HepG2 (cell line): ENCODE data around the gene BCL2L2. TPM values are rescaled to one million over a fixed set of nuclear protein-coding genes. Genes with fewer than 3 reads are reported as not detected.
A peak's percentile ranks its signal among the peaks of the same experiment; 100 is the strongest.

Source experiments
- BATF2 ChIP-seq: sonication (generic); formaldehyde crosslinking; IDR thresholded peaks from 2 replicates; pipeline ENCODE4 v1.8.0; 2022; ENCODE audit warnings: mild to moderate bottlenecking, missing genetic modification reagents, moderate library complexity
- BCL3 ChIP-seq: sonication (generic); formaldehyde crosslinking; IDR thresholded peaks from 2 replicates; pipeline ENCODE4 v1.5.1; 2020; ENCODE audit warnings: mild to moderate bottlenecking, missing genetic modification reagents, moderate library complexity
- E2F2 ChIP-seq: sonication (generic); formaldehyde crosslinking; IDR thresholded peaks from 2 replicates; pipeline ENCODE4 v1.4.0; 2020; ENCODE audit warnings: missing genetic modification reagents, borderline replicate concordance
- GABPB1 ChIP-seq: IDR thresholded peaks from 2 replicates; pipeline ENCODE4 v1.6.1; 2016; ENCODE audit warnings: mild to moderate bottlenecking, missing genetic modification reagents, moderate library complexity, missing compliant biosample characterization
- HBP1 ChIP-seq: IDR thresholded peaks from 2 replicates; pipeline ENCODE4 v1.6.1; 2016; ENCODE audit warnings: low read depth, control low read depth
- HMGXB4 ChIP-seq, 2 experiments: sonication (generic) in 1 of 2; formaldehyde crosslinking in 1 of 2; IDR thresholded peaks; 2 replicates each; pipeline versions ENCODE4 v1.4.0 to v1.6.1; 2018 to 2020; ENCODE audit warnings: missing genetic modification reagents in 2 of 2, borderline replicate concordance in 1 of 2, low read depth in 1 of 2, mild to moderate bottlenecking in 1 of 2, missing biosample characterization in 1 of 2
- MED1 ChIP-seq: sonication (generic); formaldehyde crosslinking; IDR thresholded peaks from 2 replicates; pipeline ENCODE4 v1.4.0; 2020; ENCODE audit warnings: missing genetic modification reagents
- ONECUT2 ChIP-seq: sonication (generic); formaldehyde crosslinking; IDR thresholded peaks from 2 replicates; pipeline ENCODE4 v1.4.0; 2020; ENCODE audit warnings: missing genetic modification reagents
- ZKSCAN5 ChIP-seq: sonication (generic); formaldehyde crosslinking; IDR thresholded peaks from 2 replicates; pipeline ENCODE4 v1.5.1; 2020; ENCODE audit warnings: mild to moderate bottlenecking, missing genetic modification reagents
- ZNF282 ChIP-seq: fragments of 450-650 bp; IDR thresholded peaks from 2 replicates; pipeline ENCODE4 v1.6.1; 2018; ENCODE audit not compliant: partially characterized antibody
- ZNF574 ChIP-seq: sonication (generic); formaldehyde crosslinking; IDR thresholded peaks from 2 replicates; pipeline ENCODE4 v1.4.0; 2020; ENCODE audit warnings: missing genetic modification reagents
- ZNF703 ChIP-seq: sonication (generic); formaldehyde crosslinking; IDR thresholded peaks from 2 replicates; pipeline ENCODE4 v1.5.1; 2020; ENCODE audit warnings: missing genetic modification reagents, mild to moderate bottlenecking, moderate library complexity, borderline replicate concordance
- ZNF800 ChIP-seq: sonication (generic); formaldehyde crosslinking; IDR thresholded peaks from 2 replicates; pipeline ENCODE4 v1.4.0; 2020; ENCODE audit warnings: missing genetic modification reagents
- polyA plus RNA-seq, 8 experiments: library from polyadenylated mRNA; depleted of rRNA in 3 of 8; stranded (reverse) in 7 of 8; unstranded in 1 of 8; fragments of >200 nt; fragmentation: Illumina TruSeq in 4 of 8; extraction: Trizol in 4 of 8; gene quantifications; 2 replicates each; pipeline versions ENCODE4 v1.2.1 to v1.2.3, GENCODE V29; 2011 to 2016; ENCODE audit warnings: low read depth in 4 of 8, missing spikeins in 1 of 8, mixed read lengths in 1 of 8; ENCODE audit not compliant: insufficient read depth in 1 of 8
- total RNA-seq, 5 experiments: library from RNA; depleted of rRNA; stranded (reverse); fragments of >200 nt; fragmentation: Illumina TruSeq; extraction: Trizol; gene quantifications; 2 replicates each; pipeline ENCODE4 v1.2.3, GENCODE V29; 2016; ENCODE audit warnings: low read depth in 1 of 5

Gene BCL2L2
- total and polyA plus RNA-seq, 2 of the 13 experiments (the other 11 are each of a cell fraction or from before 2014, with no cell fraction given): 28.1 to 49.8 TPM

GRCh38 chr14:23301288-23301968 is 5.2 kb upstream of the BCL2L2 start (continued):
- peak; percentile 91 for TF ChIP-seq ZNF574 (CRISPR knock-in tag)
- no peak for TF ChIP-seq E2F2 (CRISPR knock-in tag)
- TF ChIP-seq ZKSCAN5 (CRISPR knock-in tag): 0 out of 2 replicates have a peak, but pooled peaks have one; percentile 58
- TF ChIP-seq BCL3 (CRISPR knock-in tag): no peak; the same call in 1 of the 2 replicates
- peak; percentile 94 to 100 for TF ChIP-seq HMGXB4 (CRISPR knock-in tag; IDR thresholded peaks at IDR 0.05; ENCODE audit: borderline replicate concordance in 1 of 2, low read depth in 1 of 2)
- TF ChIP-seq ZNF703 (CRISPR knock-in tag): no peak
- no peak; the same call in 1 of the 2 replicates for TF ChIP-seq ZNF800 (CRISPR knock-in tag)
- TF ChIP-seq ZNF282: no peak
- TF ChIP-seq BATF2 (CRISPR knock-in tag): no peak
- TF ChIP-seq MED1: peak; percentile 81
- peak; percentile 89 for TF ChIP-seq HBP1
- TF ChIP-seq ONECUT2 (CRISPR knock-in tag): no peak
- TF ChIP-seq GABPB1 (CRISPR knock-in tag): peak; percentile 84
